Measurements from ENCODE around the gene CLDN9. TPM values are rescaled to one million over a fixed set of nuclear protein-coding genes. Genes with fewer than 3 reads are reported as not detected.

The CLDN9 gene
- total and polyA plus RNA-seq, 9 of the 15 experiments (the other 6 are each of a cell fraction or from before 2014, with no cell fraction given), result 0.12 to 0.44 (median 0.22) TPM; not detected in 4

DNA sequence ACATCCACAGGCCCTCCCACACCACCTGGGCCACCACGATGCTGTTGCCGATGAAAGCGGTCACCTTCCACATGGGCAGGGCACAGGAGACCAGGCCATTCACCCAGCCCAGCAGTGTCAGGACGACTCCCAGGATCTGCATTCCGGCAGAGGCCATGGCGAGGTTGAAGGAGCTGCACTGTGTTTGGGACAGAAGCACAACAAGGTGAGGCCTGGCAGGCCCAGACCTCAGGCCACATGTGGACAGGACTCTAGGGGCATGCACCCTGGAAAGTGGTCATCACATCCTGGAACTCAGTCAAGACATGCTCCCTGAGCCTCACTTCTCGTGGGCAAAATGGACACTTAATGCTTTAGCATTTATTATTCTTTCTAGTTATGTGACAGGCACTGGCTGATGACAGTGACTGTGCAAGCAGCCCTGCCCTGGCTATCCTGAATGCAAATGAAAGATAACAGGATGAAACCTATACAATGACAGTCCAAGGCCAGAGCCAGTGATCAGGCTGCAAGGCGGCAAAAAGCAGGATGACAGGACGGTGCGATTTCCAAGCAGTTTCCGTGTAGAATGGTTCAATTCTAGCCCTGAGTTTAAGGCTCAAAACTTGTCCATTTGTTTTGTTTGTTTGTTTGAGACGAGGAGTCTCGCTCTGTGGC, 3.3 kb downstream of the CLDN9 start (continued):
- TF ChIP-seq, protein P1, sequence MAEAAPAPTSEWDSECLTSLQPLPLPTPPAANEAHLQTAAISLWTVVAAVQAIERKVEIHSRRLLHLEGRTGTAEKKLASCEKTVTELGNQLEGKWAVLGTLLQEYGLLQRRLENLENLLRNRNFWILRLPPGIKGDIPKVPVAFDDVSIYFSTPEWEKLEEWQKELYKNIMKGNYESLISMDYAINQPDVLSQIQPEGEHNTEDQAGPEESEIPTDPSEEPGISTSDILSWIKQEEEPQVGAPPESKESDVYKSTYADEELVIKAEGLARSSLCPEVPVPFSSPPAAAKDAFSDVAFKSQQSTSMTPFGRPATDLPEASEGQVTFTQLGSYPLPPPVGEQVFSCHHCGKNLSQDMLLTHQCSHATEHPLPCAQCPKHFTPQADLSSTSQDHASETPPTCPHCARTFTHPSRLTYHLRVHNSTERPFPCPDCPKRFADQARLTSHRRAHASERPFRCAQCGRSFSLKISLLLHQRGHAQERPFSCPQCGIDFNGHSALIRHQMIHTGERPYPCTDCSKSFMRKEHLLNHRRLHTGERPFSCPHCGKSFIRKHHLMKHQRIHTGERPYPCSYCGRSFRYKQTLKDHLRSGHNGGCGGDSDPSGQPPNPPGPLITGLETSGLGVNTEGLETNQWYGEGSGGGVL (CRISPR knock-in tag; IDR thresholded peaks at IDR 0.05), result no peak
- TF ChIP-seq CEBPB (tag; IDR thresholded peaks at IDR 0.05) (no peak), NFE2L1 (tag; IDR thresholded peaks at IDR 0.05; ENCODE audit: borderline replicate concordance, low read depth) (no peak), MYC (IDR thresholded peaks at IDR 0.05; ENCODE audit: low read depth, low read length) (no peak), MYC (CRISPR knock-in tag; IDR thresholded peaks at IDR 0.05; ENCODE audit: borderline replicate concordance, low read depth) (no peak), COPS2 (conservative IDR thresholded peaks at IDR 0.05) (no peak), MCM5 (IDR thresholded peaks at IDR 0.05; ENCODE audit: low read depth) (no peak), ZNF212 (CRISPR knock-in tag; IDR thresholded peaks at IDR 0.05) (no peak), FOXP1 (CRISPR knock-in tag; IDR thresholded peaks at IDR 0.05) (no peak), SETDB1 (IDR thresholded peaks at IDR 0.05; ENCODE audit: low read length) (no peak), ZNF197 (CRISPR knock-in tag; IDR thresholded peaks at IDR 0.05; ENCODE audit: low read depth) (no peak), MAFF (IDR thresholded peaks at IDR 0.05; ENCODE audit: low read length) (no peak), ZNF134 (CRISPR knock-in tag; conservative IDR thresholded peaks at IDR 0.05) (no peak), GABPB1 (CRISPR knock-in tag; IDR thresholded peaks at IDR 0.05) (no peak), NRF1 (conservative IDR thresholded peaks at IDR 0.05 in 1 of 2, IDR thresholded peaks at IDR 0.05 in 1 of 2) (peak in 1 of 2 experiments; percentile 22; a peak in 1 of 4 replicates), HMG20A (CRISPR knock-in tag; conservative IDR thresholded peaks at IDR 0.05) (no peak), KLF10 (CRISPR knock-in tag; IDR thresholded peaks at IDR 0.05) (no peak), CBX1 (IDR thresholded peaks at IDR 0.05; ENCODE audit: low read depth) (no peak), RCOR1 (IDR thresholded peaks at IDR 0.05; ENCODE audit: borderline replicate concordance in 1 of 2, low read depth in 2 of 2, low read length in 2 of 2) (peak in 1 of 2 experiments; percentile 41; a peak in 1 of 4 replicates), RFX5 (IDR thresholded peaks at IDR 0.05; ENCODE audit: low read depth, low read length) (no peak), SREBF1 (IDR thresholded peaks at IDR 0.05; ENCODE audit: borderline replicate concordance, low read depth, low read length) (no peak)
- TF ChIP-seq, protein P2, sequence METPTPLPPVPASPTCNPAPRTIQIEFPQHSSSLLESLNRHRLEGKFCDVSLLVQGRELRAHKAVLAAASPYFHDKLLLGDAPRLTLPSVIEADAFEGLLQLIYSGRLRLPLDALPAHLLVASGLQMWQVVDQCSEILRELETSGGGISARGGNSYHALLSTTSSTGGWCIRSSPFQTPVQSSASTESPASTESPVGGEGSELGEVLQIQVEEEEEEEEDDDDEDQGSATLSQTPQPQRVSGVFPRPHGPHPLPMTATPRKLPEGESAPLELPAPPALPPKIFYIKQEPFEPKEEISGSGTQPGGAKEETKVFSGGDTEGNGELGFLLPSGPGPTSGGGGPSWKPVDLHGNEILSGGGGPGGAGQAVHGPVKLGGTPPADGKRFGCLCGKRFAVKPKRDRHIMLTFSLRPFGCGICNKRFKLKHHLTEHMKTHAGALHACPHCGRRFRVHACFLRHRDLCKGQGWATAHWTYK (CRISPR knock-in tag; IDR thresholded peaks at IDR 0.05), result no peak
- TF ChIP-seq, protein P3, sequence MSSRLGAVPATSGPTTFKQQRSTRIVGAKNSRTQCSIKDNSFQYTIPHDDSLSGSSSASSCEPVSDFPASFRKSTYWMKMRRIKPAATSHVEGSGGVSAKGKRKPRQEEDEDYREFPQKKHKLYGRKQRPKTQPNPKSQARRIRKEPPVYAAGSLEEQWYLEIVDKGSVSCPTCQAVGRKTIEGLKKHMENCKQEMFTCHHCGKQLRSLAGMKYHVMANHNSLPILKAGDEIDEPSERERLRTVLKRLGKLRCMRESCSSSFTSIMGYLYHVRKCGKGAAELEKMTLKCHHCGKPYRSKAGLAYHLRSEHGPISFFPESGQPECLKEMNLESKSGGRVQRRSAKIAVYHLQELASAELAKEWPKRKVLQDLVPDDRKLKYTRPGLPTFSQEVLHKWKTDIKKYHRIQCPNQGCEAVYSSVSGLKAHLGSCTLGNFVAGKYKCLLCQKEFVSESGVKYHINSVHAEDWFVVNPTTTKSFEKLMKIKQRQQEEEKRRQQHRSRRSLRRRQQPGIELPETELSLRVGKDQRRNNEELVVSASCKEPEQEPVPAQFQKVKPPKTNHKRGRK (tag; IDR thresholded peaks at IDR 0.05), result no peak
- TF ChIP-seq, protein P4, sequence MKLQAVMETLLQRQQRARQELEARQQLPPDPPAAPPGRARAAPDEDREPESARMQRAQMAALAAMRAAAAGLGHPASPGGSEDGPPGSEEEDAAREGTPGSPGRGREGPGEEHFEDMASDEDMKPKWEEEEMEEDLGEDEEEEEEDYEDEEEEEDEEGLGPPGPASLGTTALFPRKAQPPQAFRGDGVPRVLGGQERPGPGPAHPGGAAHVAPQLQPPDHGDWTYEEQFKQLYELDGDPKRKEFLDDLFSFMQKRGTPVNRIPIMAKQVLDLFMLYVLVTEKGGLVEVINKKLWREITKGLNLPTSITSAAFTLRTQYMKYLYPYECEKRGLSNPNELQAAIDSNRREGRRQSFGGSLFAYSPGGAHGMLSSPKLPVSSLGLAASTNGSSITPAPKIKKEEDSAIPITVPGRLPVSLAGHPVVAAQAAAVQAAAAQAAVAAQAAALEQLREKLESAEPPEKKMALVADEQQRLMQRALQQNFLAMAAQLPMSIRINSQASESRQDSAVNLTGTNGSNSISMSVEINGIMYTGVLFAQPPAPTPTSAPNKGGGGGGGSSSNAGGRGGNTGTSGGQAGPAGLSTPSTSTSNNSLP (IDR thresholded peaks at IDR 0.05; ENCODE audit: borderline replicate concordance, low read depth, low read length), result 0 out of 2 replicates have a peak, but pooled peaks have one; percentile 35
